GM18502 (cell line): ENCODE measurements around the gene FLG2.

Experiments
- ATAC-seq: cut with Tn5 transposase; IDR thresholded peaks from one replicate; pipeline ENCODE4 v1.9.1; 2021; ENCODE audit warnings: mild to moderate bottlenecking; ENCODE audit not compliant: unreplicated experiment, poor library complexity

FLG2 gene

GRCh38 chr1:152359906-152360305 lies at the start of gene FLG2:
TSS of gene FLG2 (minus strand) at chr1:152360006. CDS start at chr1:152358884, 1,122 bp downstream.
- ATAC-seq = no peak

- ATAC-seq = no peak
These were observed 48.9 kb upstream of the FLG2 start for GRCh38 chr1:152408664-152409063.

- no peak for ATAC-seq
These were observed 39.2 kb upstream of the FLG2 start for GRCh38 chr1:152398812-152399698.

GRCh38 chr1:152397474-152397873 lies 37.7 kb upstream of the FLG2 start:
- no peak for ATAC-seq

- no peak for ATAC-seq
These were observed 34.3 kb upstream of the FLG2 start for GRCh38 chr1:152394151-152394550.

GRCh38 chr1:152392909-152393308 lies 33.1 kb upstream of the FLG2 start:
- ATAC-seq = no peak

- ATAC-seq = no peak
These were observed 29.1 kb upstream of the FLG2 start for GRCh38 chr1:152388889-152389288.

- no peak for ATAC-seq
These were observed 27.1 kb upstream of the FLG2 start for GRCh38 chr1:152386940-152387339.

GRCh38 chr1:152380932-152381331 lies 21.1 kb upstream of the FLG2 start:
- ATAC-seq = no peak

- no peak for ATAC-seq
These were observed 14.6 kb upstream of the FLG2 start for GRCh38 chr1:152374451-152374850.

- ATAC-seq = no peak
These were observed 12.9 kb upstream of the FLG2 start for GRCh38 chr1:152372672-152373071.

GRCh38 chr1:152367436-152367835 lies 7.6 kb upstream of the FLG2 start:
- ATAC-seq = no peak

- no peak for ATAC-seq
These were observed 3.1 kb downstream of the FLG2 start for GRCh38 chr1:152356736-152357135.

GRCh38 chr1:152349611-152350010 lies 10.2 kb downstream of the FLG2 start:
- ATAC-seq = no peak

- ATAC-seq = no peak
These were observed 11.4 kb downstream of the FLG2 start for GRCh38 chr1:152348447-152348846.

- peak; percentile 47 for ATAC-seq
These were observed 12.6 kb downstream of the FLG2 start for GRCh38 chr1:152347116-152347728.

GRCh38 chr1:152344438-152344837 lies 15.4 kb downstream of the FLG2 start:
- ATAC-seq = no peak

GRCh38 chr1:152343006-152343405 lies 16.8 kb downstream of the FLG2 start:
- ATAC-seq = no peak

GRCh38 chr1:152335399-152335798 lies 24.4 kb downstream of the FLG2 start:
- no peak for ATAC-seq

GRCh38 chr1:152328801-152329391 lies 30.9 kb downstream of the FLG2 start:
- no peak for ATAC-seq

GRCh38 chr1:152325111-152325510 lies 34.7 kb downstream of the FLG2 start, which contains the start of gene FLG:
TSS of gene FLG (minus strand) at chr1:152325239. CDS start at chr1:152315456, 9,783 bp downstream.
- ATAC-seq = no peak
